DOHH2 (cell line): ENCODE results near the gene IGSF22.

Experiments used
- CTCF ChIP-seq: fragments of 200-600 bp; sonication (generic); IDR thresholded peaks from one replicate; pipeline ENCODE4 v1.5.1; 2014; ENCODE audit warnings: antibody characterized with exemption, mild to moderate bottlenecking, low read depth, low read length; ENCODE audit not compliant: poor library complexity, severe bottlenecking
- EZH2phosphoT487 ChIP-seq: fragments of 200-600 bp; sonication (generic); IDR thresholded peaks from 2 replicates; pipeline ENCODE4 v1.6.1; 2017; ENCODE audit warnings: borderline replicate concordance, mild to moderate bottlenecking, antibody characterized with exemption, low read length, moderate library complexity, mixed read lengths

- TF ChIP-seq CTCF = no peak
- no peak for TF ChIP-seq EZH2phosphoT487
Observed at GRCh38 chr11:18766015-18766414, 40.0 kb upstream of the IGSF22 start.
